ENCODE results near the gene MLC1. TPM values are rescaled to one million over a fixed set of nuclear protein-coding genes. Genes with fewer than 3 reads are reported as not detected.

The MLC1 gene
- total and polyA plus RNA-seq, 8 donors: 0.39 to 3.0 (median 2.1) TPM

DNA sequence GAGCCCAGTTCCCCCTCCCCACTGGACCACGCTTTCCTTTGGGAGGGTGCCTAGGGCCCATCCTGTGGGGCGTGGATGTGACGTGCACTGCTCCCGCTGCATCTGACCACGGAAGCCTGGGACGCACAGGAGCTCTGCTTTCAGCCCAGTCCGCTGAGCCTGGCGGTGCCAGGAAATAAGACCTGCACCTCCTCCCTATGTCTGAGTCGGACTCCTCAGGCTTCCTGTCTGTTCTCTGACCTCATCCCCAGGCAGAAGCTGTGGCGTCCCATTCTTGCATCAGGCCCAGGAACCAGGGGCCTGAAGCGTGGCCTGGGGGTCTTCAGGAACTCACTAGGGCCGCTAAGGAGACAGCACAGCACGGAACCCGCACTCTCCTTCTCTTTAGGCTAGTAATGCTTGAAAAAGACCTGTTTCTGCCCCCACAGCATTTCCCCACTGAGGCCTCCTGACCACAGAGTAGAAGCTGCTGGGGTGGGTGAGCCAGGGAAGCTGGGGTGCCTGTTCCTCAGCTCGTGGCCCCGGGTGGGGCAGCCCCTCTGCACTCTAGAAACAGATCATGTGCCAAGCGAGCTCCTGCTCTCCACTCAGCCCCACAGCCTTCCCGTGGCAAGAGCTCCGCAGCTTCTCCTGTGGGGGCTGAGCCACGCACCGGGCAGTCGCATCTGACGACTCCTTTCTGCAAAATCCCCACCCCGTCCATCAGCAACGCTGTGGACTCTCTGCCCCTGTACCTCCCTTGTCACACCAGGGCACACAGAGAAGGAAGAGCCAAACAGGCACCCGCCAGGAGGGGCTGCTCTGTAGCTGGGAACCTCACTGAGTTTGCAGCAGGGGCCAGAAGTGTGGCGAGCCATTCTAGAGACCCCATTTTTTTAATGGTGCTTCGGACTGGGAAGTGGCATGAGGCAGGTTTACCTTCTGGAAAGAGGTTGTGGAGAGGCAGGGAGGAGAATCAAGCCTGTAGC, 27.2 kb upstream of the MLC1 start:
- TF ChIP-seq, protein P1, sequence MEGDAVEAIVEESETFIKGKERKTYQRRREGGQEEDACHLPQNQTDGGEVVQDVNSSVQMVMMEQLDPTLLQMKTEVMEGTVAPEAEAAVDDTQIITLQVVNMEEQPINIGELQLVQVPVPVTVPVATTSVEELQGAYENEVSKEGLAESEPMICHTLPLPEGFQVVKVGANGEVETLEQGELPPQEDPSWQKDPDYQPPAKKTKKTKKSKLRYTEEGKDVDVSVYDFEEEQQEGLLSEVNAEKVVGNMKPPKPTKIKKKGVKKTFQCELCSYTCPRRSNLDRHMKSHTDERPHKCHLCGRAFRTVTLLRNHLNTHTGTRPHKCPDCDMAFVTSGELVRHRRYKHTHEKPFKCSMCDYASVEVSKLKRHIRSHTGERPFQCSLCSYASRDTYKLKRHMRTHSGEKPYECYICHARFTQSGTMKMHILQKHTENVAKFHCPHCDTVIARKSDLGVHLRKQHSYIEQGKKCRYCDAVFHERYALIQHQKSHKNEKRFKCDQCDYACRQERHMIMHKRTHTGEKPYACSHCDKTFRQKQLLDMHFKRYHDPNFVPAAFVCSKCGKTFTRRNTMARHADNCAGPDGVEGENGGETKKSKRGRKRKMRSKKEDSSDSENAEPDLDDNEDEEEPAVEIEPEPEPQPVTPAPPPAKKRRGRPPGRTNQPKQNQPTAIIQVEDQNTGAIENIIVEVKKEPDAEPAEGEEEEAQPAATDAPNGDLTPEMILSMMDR (IDR thresholded peaks at IDR 0.05): no peak
- peaks cover 0 to 9% of the 10 kb centered on the region in 2 donors for H3K27me3 ChIP-seq

DNA sequence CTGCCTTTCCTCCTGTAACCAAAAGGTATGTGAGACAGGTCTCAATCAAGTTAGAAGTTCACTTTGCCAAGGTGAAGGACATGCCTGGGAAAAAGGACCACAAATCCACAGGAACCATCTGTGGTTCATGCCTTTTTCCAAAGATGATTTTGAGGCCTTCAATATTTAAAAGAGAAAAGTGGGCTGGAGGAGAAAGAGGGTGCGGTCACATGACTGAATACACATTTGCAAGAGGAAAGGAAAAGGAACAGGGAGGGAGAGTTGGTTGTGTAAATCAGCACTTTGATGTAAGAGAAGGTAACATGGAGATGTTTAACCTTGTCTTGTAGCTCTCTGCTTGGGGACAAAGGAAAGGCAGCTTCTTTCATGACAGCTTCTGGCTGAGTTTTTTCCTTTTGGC, 25.8 kb upstream of the MLC1 start:
- H3K4me1 ChIP-seq: peaks cover 0 to 23% of the 10 kb centered on the region in 2 donors
- peaks cover 0 to 9% of the 10 kb centered on the region in 2 donors for H3K27me3 ChIP-seq
- no peak overlapping the region for H3K27ac ChIP-seq
- intact Hi-C loops (cut with DNase I): no loop called here
- no peak overlapping the region for H3K4me3 ChIP-seq
- no peaks in the 10 kb centered on the region for H3K36me3 ChIP-seq
- DNase-seq (no peak), ATAC-seq (no peak)
- TF ChIP-seq, protein P1 (IDR thresholded peaks at IDR 0.05): no peak
- no peaks in the 10 kb centered on the region for H3K9me3 ChIP-seq

More for the DNA sequence above, 27.2 kb upstream of the MLC1 start:
- H3K4me3 ChIP-seq: no peak overlapping the region
- H3K9me3 ChIP-seq: no peaks in the 10 kb centered on the region
- intact Hi-C loops (cut with DNase I): no loop called here
- no peaks in the 10 kb centered on the region for H3K36me3 ChIP-seq
- DNase-seq (peak in 1 of 4 donors; percentile 43), ATAC-seq (peak; percentile 18)
- no peak overlapping the region for H3K27ac ChIP-seq
- peaks cover 0 to 23% of the 10 kb centered on the region in 2 donors for H3K4me1 ChIP-seq

DNA sequence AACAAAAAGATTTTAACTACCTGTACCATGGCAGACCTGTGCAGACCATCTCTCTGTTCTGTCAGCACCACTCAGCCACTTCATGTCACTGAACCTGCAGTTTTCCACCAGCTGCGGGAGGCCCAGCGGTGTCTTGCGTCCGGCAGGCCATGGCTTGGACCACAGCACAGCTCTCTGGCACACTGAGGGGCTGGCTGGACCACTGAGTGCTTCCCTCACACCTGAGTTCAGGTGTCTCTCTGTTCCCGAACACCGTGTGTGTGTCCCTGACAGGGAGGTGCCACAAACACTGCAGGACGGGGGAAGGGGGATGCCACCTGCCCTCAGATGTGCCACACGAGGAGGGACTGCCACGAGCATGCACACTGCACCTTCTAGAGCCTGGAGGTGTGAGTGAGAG, 22.3 kb upstream of the MLC1 start:
- no peak overlapping the region for H3K4me3 ChIP-seq
- no peaks in the 10 kb centered on the region for H3K36me3 ChIP-seq
- H3K27me3 ChIP-seq: peaks cover 0 to 7% of the 10 kb centered on the region in 2 donors
- intact Hi-C loops (cut with DNase I): no loop called here
- TF ChIP-seq, protein P1 (IDR thresholded peaks at IDR 0.05): no peak
- H3K27ac ChIP-seq: no peak overlapping the region
- DNase-seq (no peak), ATAC-seq (no peak)
- H3K4me1 ChIP-seq: peaks cover 0 to 15% of the 10 kb centered on the region in 2 donors
- H3K9me3 ChIP-seq: no peaks in the 10 kb centered on the region

DNA sequence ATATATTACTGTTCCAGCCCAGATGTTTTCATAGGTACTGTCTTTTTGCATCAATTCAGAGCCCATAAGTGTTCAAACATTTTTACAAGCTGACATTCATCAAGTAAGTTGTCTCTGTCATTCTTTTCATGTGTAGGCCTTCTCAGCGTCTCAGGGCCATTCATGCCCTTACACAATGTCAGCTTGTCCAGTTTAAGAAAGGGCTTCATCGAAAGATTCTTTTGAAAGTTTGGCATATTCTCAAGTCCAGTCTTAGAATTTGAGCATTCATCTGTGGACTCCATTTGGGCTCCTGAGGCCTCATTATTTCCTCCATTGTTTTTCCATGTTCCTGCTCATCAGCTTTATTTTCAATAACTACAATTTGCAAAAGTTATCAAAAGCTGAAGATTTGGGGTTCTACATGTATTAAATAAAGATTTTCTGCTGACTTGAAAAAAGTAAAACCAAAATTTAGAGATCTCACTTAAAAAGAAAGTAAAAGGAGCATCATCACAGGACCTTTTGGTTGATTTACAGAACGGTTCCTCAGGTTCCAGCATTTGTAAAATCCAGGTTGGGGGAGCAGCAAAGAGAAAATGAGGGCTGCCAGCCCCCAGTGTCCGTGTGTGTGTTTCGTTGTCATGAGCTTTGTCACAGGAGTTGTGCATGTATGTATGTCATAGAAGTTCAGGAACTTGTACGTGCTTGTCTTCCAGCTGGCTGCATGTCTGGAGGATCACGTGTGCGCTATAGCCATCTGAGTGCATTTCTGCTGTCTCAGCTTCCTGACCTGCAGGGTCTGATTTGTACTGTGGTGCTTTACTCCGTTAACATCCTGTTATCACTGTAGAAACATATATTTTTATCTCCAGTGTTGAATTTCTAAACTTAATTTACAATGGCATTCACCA, 20.2 kb upstream of the MLC1 start:
- intact Hi-C loops (cut with DNase I): no loop called here

More for the DNA sequence above, 20.2 kb upstream of the MLC1 start:
- Histone ChIP-seq H3K4me1 (no peaks in the 10 kb centered on the region), H3K27me3 (no peaks in the 10 kb centered on the region), H3K27ac (no peak overlapping the region), H3K9me3 (no peaks in the 10 kb centered on the region), H3K4me3 (no peak overlapping the region), H3K36me3 (no peaks in the 10 kb centered on the region)
- DNase-seq (peak in 2 of 4 donors; percentile 51 to 78), ATAC-seq (peak; percentile 64)
- TF ChIP-seq, protein P1 (IDR thresholded peaks at IDR 0.05): no peak

Measured in left lung (tissue), 10 donors.